Naive thymus-derived CD8-positive, alpha-beta T cell (primary cell): Measurements from ENCODE around the gene CBY3. TPM values are rescaled to one million over a fixed set of nuclear protein-coding genes. Genes with fewer than 3 reads are reported as not detected.
A peak's percentile ranks its signal among the peaks of the same experiment; 100 is the strongest.
"Not testable (repeated sequence)": the region's sequence is repeated elsewhere in the genome, so short reads cannot be mapped to it uniquely, and the experiment has no call there.

ENCODE experiments used
- ATAC-seq, 2 donors: fragments of 150-1000 bp; cut with Tn5 transposase in 1 of 2; sonication (Bioruptor Pico), chemical (Tn5 transposase) in 1 of 2; 1 replicate in 1 of 2; 2 replicates in 1 of 2; pipeline ENCODE4 v1.10.0; 2021; ENCODE audit warnings: mild to moderate bottlenecking in 2 of 2, moderate library complexity in 2 of 2
- POLR2A ChIA-PET: fragments of 350-600 bp; sonication (Branson Sonifier 250); formaldehyde crosslinking; loops from one replicate; lab custom pipeline; 2021; ENCODE audit warnings: antibody characterized with exemption; lab: Charles Lee
- DNase-seq, 10 donors: peaks; one replicate each; pipeline versions ENCODE4 v3.0.0 to v3.0.0-alpha.2; 2020 to 2022
- H3K27ac Mint-ChIP-seq, 10 donors: one replicate each; pipeline ENCODE4 v1.8.0; 2020 to 2022; ENCODE audit warnings: mild to moderate bottlenecking in 10 of 10, mixed read lengths in 10 of 10, moderate library complexity in 4 of 10, inconsistent platforms in 1 of 10
- H3K27me3 Mint-ChIP-seq, 5 donors: one replicate each; pipeline ENCODE4 v1.8.0; 2021 to 2022; ENCODE audit warnings: mixed read lengths in 5 of 5
- H3K36me3 Mint-ChIP-seq, 3 donors: one replicate each; pipeline ENCODE4 v1.8.0; 2020 to 2022; ENCODE audit warnings: mixed read lengths in 3 of 3, mild to moderate bottlenecking in 2 of 3, inconsistent platforms in 1 of 3
- H3K4me1 Mint-ChIP-seq, 4 donors: one replicate each; pipeline ENCODE4 v1.8.0; 2021 to 2022; ENCODE audit warnings: mixed read lengths in 4 of 4
- H3K4me3 Mint-ChIP-seq, 10 donors: one replicate each; pipeline ENCODE4 v1.8.0; 2020 to 2022; ENCODE audit warnings: mild to moderate bottlenecking in 10 of 10, mixed read lengths in 10 of 10, moderate library complexity in 6 of 10, inconsistent platforms in 1 of 10
- H3K9me3 Mint-ChIP-seq, 9 donors: one replicate each; pipeline ENCODE4 v1.8.0; 2020 to 2022; ENCODE audit warnings: mixed read lengths in 9 of 9, mild to moderate bottlenecking in 3 of 9, inconsistent platforms in 1 of 9, moderate library complexity in 1 of 9
- polyA plus RNA-seq, 3 donors: library from polyadenylated mRNA; unstranded; fragments of 300-500 nt; fragmentation: Illumina TruSeq; gene quantifications; one replicate each; pipeline ENCODE4 v1.2.3, GENCODE V29; 2021
- total RNA-seq, 8 experiments: library from RNA in 2 of 8; stranded (reverse) in 2 of 8; gene quantifications; one replicate each; pipeline ENCODE4 v1.2.3 and lab custom pipeline; 2021 to 2026

The CBY3 gene
- total and polyA plus RNA-seq, 5 experiments from 2014 or later = 0.62 to 0.99 (median 0.66) TPM; not detected in 2

GRCh38 chr5:179634370-179635172 lies 46.3 kb downstream of the CBY3 start:
- not testable (repeated sequence) for H3K9me3 Mint-ChIP-seq, H3K27me3 Mint-ChIP-seq, H3K27ac Mint-ChIP-seq, DNase-seq, H3K4me1 Mint-ChIP-seq, H3K36me3 Mint-ChIP-seq, H3K4me3 Mint-ChIP-seq
- POLR2A ChIA-PET = interaction anchor here (2.5 kb wide), 1 partner anchor 11 kb away, joined by 21 read pairs; the partner anchor contains the start of gene HNRNPH1
- peak; percentile 97 to 98 for ATAC-seq

GRCh38 chr5:179633501-179634369 lies 47.1 kb downstream of the CBY3 start:
- not testable (repeated sequence) for DNase-seq, H3K27me3 Mint-ChIP-seq, H3K27ac Mint-ChIP-seq, H3K9me3 Mint-ChIP-seq, H3K36me3 Mint-ChIP-seq, H3K4me1 Mint-ChIP-seq
- POLR2A ChIA-PET = interaction anchor here (0.6 to 2.5 kb wide), 4 partner anchors 10 to 172 kb away, joined by 3 to 21 read pairs (median 4); partner anchors contain the start of gene HNRNPH1
- ATAC-seq = peak; percentile 74
- H3K4me3 Mint-ChIP-seq = peak overlapping the region in 1 of 10 donors; percentile 46

Other genes starting within 250 kb of the CBY3 start
- 10 to 100 TPM; 62.3 to 63.4 TPM for gene RUFY1, start 130.5 kb downstream of the CBY3 start, total RNA-seq
- 10 to 100 TPM; 27.9 to 35.3 (median 30.5) TPM for gene RUFY1, start 130.5 kb downstream of the CBY3 start, polyA plus RNA-seq
- gene HNRNPH1, start 57.4 kb downstream of the CBY3 start, total RNA-seq = 1,000 to 10,000 TPM; 1,803 to 1,897 TPM
- 100 to 1,000 TPM in 2 of 3 donors, 10 to 100 TPM in 1; 97.0 to 120 (median 104) TPM for gene HNRNPH1, start 57.4 kb downstream of the CBY3 start, polyA plus RNA-seq
- gene CANX, start 17.9 kb upstream of the CBY3 start, total RNA-seq = 100 to 1,000 TPM; 219 to 225 TPM
- 100 to 1,000 TPM; 172 to 220 (median 190) TPM for gene CANX, start 17.9 kb upstream of the CBY3 start, polyA plus RNA-seq
- 10 to 100 TPM; 45.0 to 48.5 TPM for gene MAML1, start 51.8 kb upstream of the CBY3 start, total RNA-seq
- 1 to 10 TPM; 2.8 to 9.6 (median 3.3) TPM for gene MAML1, start 51.8 kb upstream of the CBY3 start, polyA plus RNA-seq
- gene LTC4S, start 113.0 kb upstream of the CBY3 start, total RNA-seq = 1 to 10 TPM; 5.5 to 6.1 TPM
- gene LTC4S, start 113.0 kb upstream of the CBY3 start, polyA plus RNA-seq = 1 to 10 TPM; 1.5 to 2.9 (median 2.0) TPM
- gene MGAT4B, start 125.8 kb upstream of the CBY3 start, total RNA-seq = 100 to 1,000 TPM; 170 to 175 TPM
- 10 to 100 TPM in 2 of 3 donors, 1 to 10 TPM in 1; 7.8 to 20.9 (median 13.5) TPM for gene MGAT4B, start 125.8 kb upstream of the CBY3 start, polyA plus RNA-seq
- 100 to 1,000 TPM; 357 to 370 TPM for gene SQSTM1, start 139.9 kb upstream of the CBY3 start, total RNA-seq
- 100 to 1,000 TPM; 144 to 157 (median 150) TPM for gene SQSTM1, start 139.9 kb upstream of the CBY3 start, polyA plus RNA-seq
- 100 to 1,000 TPM; 119 to 122 TPM for gene MRNIP, start 177.8 kb upstream of the CBY3 start, total RNA-seq
- 10 to 100 TPM; 13.6 to 18.5 (median 15.5) TPM for gene MRNIP, start 177.8 kb upstream of the CBY3 start, polyA plus RNA-seq
- gene TBC1D9B, start 226.9 kb upstream of the CBY3 start, total RNA-seq = 10 to 100 TPM; 88.1 to 89.2 TPM
- 10 to 100 TPM; 11.0 to 40.6 (median 20.8) TPM for gene TBC1D9B, start 226.9 kb upstream of the CBY3 start, polyA plus RNA-seq